H1 (cell line): ENCODE measurements around the gene PCDHGB6.

ENCODE experiments used
- ATF3 ChIP-seq: IDR thresholded peaks from 2 replicates; pipeline ENCODE4 v1.6.1; 2011; ENCODE audit warnings: low read depth, mild to moderate bottlenecking, low read length; ENCODE audit not compliant: insufficient read depth
- BACH1 ChIP-seq: IDR thresholded peaks from 2 replicates; pipeline ENCODE4 v1.6.1; 2012; ENCODE audit warnings: low read length, improper control_type of control experiment
- CTCF ChIP-seq, 3 experiments: IDR thresholded peaks; 1 replicate in 2 of 3; 2 replicates in 1 of 3; pipeline versions ENCODE4 v1.5.1 to v1.6.1; 2011; ENCODE audit warnings: low read length in 3 of 3, mild to moderate bottlenecking in 3 of 3, inconsistent platforms in 2 of 3, low read depth in 1 of 3, moderate library complexity in 1 of 3; ENCODE audit not compliant: insufficient read depth in 1 of 3; ENCODE audit errors: control extremely low read depth in 1 of 3
- EP300 ChIP-seq, 2 experiments: IDR thresholded peaks; 1 replicate in 1 of 2; 2 replicates in 1 of 2; pipeline ENCODE4 v1.6.1; 2011 to 2012; ENCODE audit warnings: low read depth in 2 of 2, low read length in 2 of 2, mild to moderate bottlenecking in 2 of 2, borderline replicate concordance in 1 of 2, inconsistent platforms in 1 of 2, moderate library complexity in 1 of 2
- FOSL1 ChIP-seq: IDR thresholded peaks from 2 replicates; pipeline ENCODE4 v1.6.1; 2011; ENCODE audit warnings: mild to moderate bottlenecking, low read depth, low read length, moderate library complexity; ENCODE audit not compliant: insufficient read depth
- JUN ChIP-seq: IDR thresholded peaks from 2 replicates; pipeline ENCODE4 v1.6.1; 2011; ENCODE audit warnings: low read depth, mild to moderate bottlenecking, improper control_type of control experiment, low read length
- NRF1 ChIP-seq: IDR thresholded peaks from 2 replicates; pipeline ENCODE4 v1.6.1; 2011; ENCODE audit warnings: mild to moderate bottlenecking, low read depth, low read length, improper control_type of control experiment
- POLR2A ChIP-seq, 2 experiments: IDR thresholded peaks; 1 replicate in 1 of 2; 2 replicates in 1 of 2; pipeline ENCODE4 v1.6.1; 2011; ENCODE audit warnings: low read depth in 2 of 2, low read length in 2 of 2, mild to moderate bottlenecking in 2 of 2; ENCODE audit errors: control extremely low read depth in 1 of 2
- POLR2AphosphoS5 ChIP-seq: IDR thresholded peaks from 2 replicates; pipeline ENCODE4 v1.6.1; 2011; ENCODE audit warnings: low read depth, low read length
- RAD21 ChIP-seq, 2 experiments: IDR thresholded peaks in 1 of 2; conservative IDR thresholded peaks in 1 of 2; 2 replicates each; pipeline ENCODE4 v1.6.1; 2011; ENCODE audit warnings: low read depth in 2 of 2, low read length in 2 of 2, improper control_type of control experiment in 1 of 2, inconsistent platforms in 1 of 2, mild to moderate bottlenecking in 1 of 2, moderate library complexity in 1 of 2
- SIN3A ChIP-seq, 2 experiments: IDR thresholded peaks in 1 of 2; conservative IDR thresholded peaks in 1 of 2; 2 replicates each; pipeline ENCODE4 v1.6.1; 2011 to 2012; ENCODE audit warnings: low read length in 2 of 2, improper control_type of control experiment in 1 of 2, low read depth in 1 of 2, mild to moderate bottlenecking in 1 of 2
- SP1 ChIP-seq: IDR thresholded peaks from 2 replicates; pipeline ENCODE4 v1.6.1; 2011; ENCODE audit warnings: low read depth, low read length
- USF2 ChIP-seq: IDR thresholded peaks from 2 replicates; pipeline ENCODE4 v1.6.1; 2011; ENCODE audit warnings: low read length, improper control_type of control experiment
- ZNF274 ChIP-seq: IDR thresholded peaks from 2 replicates; pipeline ENCODE4 v1.7.0; 2012; ENCODE audit warnings: low read length, borderline replicate concordance; ENCODE audit errors: extremely low read depth

- TF ChIP-seq RAD21 (IDR thresholded peaks at IDR 0.05 in 1 of 2, conservative IDR thresholded peaks at IDR 0.05 in 1 of 2; ENCODE audit: low read depth in 2 of 2, low read length in 2 of 2) (no peak), SIN3A (conservative IDR thresholded peaks at IDR 0.05 in 1 of 2, IDR thresholded peaks at IDR 0.05 in 1 of 2; ENCODE audit: low read depth in 1 of 2, low read length in 2 of 2) (no peak), POLR2A (IDR thresholded peaks at IDR 0.05; ENCODE audit: control extremely low read depth in 1 of 2, low read depth in 2 of 2, low read length in 2 of 2) (no peak), FOSL1 (no peak), CTCF (IDR thresholded peaks at IDR 0.05; ENCODE audit: control extremely low read depth in 1 of 3, insufficient read depth in 1 of 3, low read depth in 1 of 3, low read length in 3 of 3) (no peak), NRF1 (no peak), ATF3 (no peak), USF2 (no peak), ZNF274 (no peak), JUN (no peak), SP1 (no peak), POLR2AphosphoS5 (no peak), EP300 (IDR thresholded peaks at IDR 0.05; ENCODE audit: borderline replicate concordance in 1 of 2, low read depth in 2 of 2, low read length in 2 of 2) (no peak), BACH1 (no peak)
Observed at GRCh38 chr5:141421489-141421855, 13.7 kb downstream of the PCDHGB6 start.
